Mesothelial cell of epicardium (in vitro differentiated cells): Measurements from ENCODE around the gene AFAP1. TPM values are rescaled to one million over a fixed set of nuclear protein-coding genes. Genes with fewer than 3 reads are reported as not detected.

Experiments
- DNase-seq, 2 experiments: peaks; one replicate each; pipeline ENCODE4 v3.0.0; 2021; ENCODE audit warnings: low spot score in 2 of 2; ENCODE audit not compliant: unreplicated experiment in 2 of 2
- H3K27ac Mint-ChIP-seq: 2 replicates; pipeline ENCODE4 v1.8.0; 2021; ENCODE audit warnings: mixed read lengths
- H3K27me3 Mint-ChIP-seq: 2 replicates; pipeline ENCODE4 v1.8.0; 2021; ENCODE audit warnings: low read depth, mixed read lengths
- H3K36me3 Mint-ChIP-seq: 2 replicates; pipeline ENCODE4 v1.8.0; 2021; ENCODE audit warnings: mixed read lengths
- H3K4me1 Mint-ChIP-seq: 2 replicates; pipeline ENCODE4 v1.8.0; 2021; ENCODE audit warnings: mixed read lengths
- H3K4me3 Mint-ChIP-seq: 2 replicates; pipeline ENCODE4 v1.8.0; 2021; ENCODE audit warnings: mild to moderate bottlenecking, moderate library complexity, mixed read lengths
- H3K9me3 Mint-ChIP-seq: 2 replicates; pipeline ENCODE4 v1.8.0; 2021; ENCODE audit warnings: mixed read lengths
- total RNA-seq: library from RNA; stranded (reverse); gene quantifications from 3 replicates; pipeline ENCODE4 v1.2.1, GENCODE V29; 2021
- TF ChIP-seq, protein P1 (sequence below): fragments of 200-600 bp; sonication (generic); IDR thresholded peaks from one replicate; pipeline ENCODE4 v1.5.0; 2021; ENCODE audit warnings: antibody characterized with exemption; ENCODE audit not compliant: unreplicated experiment

The AFAP1 gene
- total RNA-seq, 1 donor from 2014 or later, result 82.4 TPM

DNA sequence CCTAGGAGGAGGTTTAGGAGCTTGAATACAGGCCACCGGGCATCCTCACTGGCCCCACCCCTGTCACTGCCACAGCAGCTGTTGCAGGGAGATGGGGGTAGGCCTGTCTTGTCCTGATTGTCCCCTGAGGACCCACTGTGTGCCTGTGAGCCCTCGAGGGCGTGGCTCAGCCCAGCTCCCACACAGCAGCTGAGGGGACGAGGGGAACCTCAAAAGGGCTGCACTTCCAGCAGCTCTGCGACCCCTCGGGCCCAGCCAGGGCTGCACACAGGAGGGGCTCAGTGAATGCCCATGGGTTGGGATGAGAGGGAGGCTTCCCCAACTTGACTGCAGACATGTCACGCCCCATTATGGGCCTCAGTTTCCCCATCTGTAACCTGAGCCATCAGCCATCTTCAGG is 225.9 kb downstream of the AFAP1 start:
- no peaks in the 10 kb centered on the region for H3K36me3 Mint-ChIP-seq
- no peaks in the 10 kb centered on the region for H3K4me1 Mint-ChIP-seq
- no peaks in the 10 kb centered on the region for H3K9me3 Mint-ChIP-seq
- no peak for DNase-seq
- TF ChIP-seq, protein P1, sequence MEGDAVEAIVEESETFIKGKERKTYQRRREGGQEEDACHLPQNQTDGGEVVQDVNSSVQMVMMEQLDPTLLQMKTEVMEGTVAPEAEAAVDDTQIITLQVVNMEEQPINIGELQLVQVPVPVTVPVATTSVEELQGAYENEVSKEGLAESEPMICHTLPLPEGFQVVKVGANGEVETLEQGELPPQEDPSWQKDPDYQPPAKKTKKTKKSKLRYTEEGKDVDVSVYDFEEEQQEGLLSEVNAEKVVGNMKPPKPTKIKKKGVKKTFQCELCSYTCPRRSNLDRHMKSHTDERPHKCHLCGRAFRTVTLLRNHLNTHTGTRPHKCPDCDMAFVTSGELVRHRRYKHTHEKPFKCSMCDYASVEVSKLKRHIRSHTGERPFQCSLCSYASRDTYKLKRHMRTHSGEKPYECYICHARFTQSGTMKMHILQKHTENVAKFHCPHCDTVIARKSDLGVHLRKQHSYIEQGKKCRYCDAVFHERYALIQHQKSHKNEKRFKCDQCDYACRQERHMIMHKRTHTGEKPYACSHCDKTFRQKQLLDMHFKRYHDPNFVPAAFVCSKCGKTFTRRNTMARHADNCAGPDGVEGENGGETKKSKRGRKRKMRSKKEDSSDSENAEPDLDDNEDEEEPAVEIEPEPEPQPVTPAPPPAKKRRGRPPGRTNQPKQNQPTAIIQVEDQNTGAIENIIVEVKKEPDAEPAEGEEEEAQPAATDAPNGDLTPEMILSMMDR, result no peak
- peaks cover 25% of the 10 kb centered on the region for H3K27me3 Mint-ChIP-seq
- H3K4me3 Mint-ChIP-seq, result no peak overlapping the region
- no peak overlapping the region for H3K27ac Mint-ChIP-seq

GRCh38 chr4:7712021-7712671 is 227.5 kb downstream of the AFAP1 start:
- Mint-ChIP-seq H3K27me3 (peaks cover 9% of the 10 kb centered on the region), H3K9me3 (no peaks in the 10 kb centered on the region), H3K36me3 (no peaks in the 10 kb centered on the region), H3K4me1 (no peaks in the 10 kb centered on the region), H3K27ac (no peak overlapping the region), H3K4me3 (no peak overlapping the region)
- no peak for DNase-seq
- TF ChIP-seq, protein P1, result no peak

DNA sequence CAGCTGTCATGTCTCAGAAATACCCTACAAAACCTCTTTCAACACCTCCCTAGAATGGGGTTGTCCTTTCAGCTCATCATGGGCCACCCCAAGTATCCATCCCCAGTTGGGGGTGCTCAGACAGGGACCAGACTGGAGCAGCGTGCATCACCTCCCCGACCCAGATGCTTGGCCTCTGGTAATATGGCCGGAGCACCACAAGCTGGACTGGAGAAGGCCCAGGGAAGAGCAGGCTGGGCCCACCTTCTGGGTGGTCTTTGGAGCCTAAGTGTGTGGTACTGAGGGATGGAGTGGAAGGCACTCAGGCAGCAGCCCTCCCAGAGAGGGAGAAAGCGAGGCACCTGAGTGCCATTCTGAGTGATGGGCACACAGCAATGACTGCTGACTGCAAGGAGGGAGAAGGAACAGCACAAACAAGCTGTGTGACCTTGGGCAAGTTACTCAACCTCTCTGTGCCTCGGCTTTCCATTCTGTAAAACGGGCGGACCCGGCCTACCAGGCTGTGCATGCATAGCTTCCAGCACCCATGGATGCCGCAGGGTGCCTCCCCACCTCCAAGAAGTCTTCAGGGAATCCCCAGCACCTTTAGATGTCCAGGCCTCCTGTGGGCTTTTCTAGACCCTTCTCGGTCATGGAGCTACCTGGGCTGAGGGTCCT is 228.2 kb downstream of the AFAP1 start:
- H3K4me3 Mint-ChIP-seq, result no peak overlapping the region
- no peaks in the 10 kb centered on the region for H3K36me3 Mint-ChIP-seq
- no peak overlapping the region for H3K27ac Mint-ChIP-seq
- no peaks in the 10 kb centered on the region for H3K9me3 Mint-ChIP-seq
- no peak for DNase-seq
- H3K4me1 Mint-ChIP-seq, result no peaks in the 10 kb centered on the region
- H3K27me3 Mint-ChIP-seq, result peaks cover 4% of the 10 kb centered on the region
- TF ChIP-seq, protein P1, result no peak

- H3K27me3 Mint-ChIP-seq, result no peaks in the 10 kb centered on the region
- no peak overlapping the region for H3K27ac Mint-ChIP-seq
- TF ChIP-seq, protein P1, result no peak
- no peak overlapping the region for H3K4me3 Mint-ChIP-seq
- no peaks in the 10 kb centered on the region for H3K4me1 Mint-ChIP-seq
- DNase-seq, result no peak
- no peaks in the 10 kb centered on the region for H3K9me3 Mint-ChIP-seq
- H3K36me3 Mint-ChIP-seq, result no peaks in the 10 kb centered on the region
Observed at GRCh38 chr4:7710576-7711306, 228.9 kb downstream of the AFAP1 start.

DNA sequence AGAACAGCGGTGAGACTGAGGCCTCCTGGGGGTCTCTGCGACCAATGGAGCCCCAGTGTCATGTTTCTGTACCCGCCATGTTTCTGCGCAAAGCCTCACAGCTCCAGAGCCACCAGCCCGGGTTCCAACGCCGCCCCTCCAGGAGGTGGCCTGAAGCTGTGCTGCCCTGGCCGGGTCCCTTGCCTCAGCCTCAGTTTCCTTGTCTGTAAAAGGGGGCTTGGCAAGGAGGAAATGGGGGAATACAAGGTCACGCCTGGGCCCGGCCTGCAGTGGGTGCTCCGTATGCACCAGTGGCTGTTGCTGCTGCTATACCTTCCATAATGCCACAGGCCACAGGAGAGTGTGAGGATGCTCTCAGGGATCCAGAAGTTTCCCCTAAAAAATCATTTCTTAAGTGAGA is 229.5 kb downstream of the AFAP1 start:
- Mint-ChIP-seq H3K9me3 (no peaks in the 10 kb centered on the region), H3K4me1 (no peaks in the 10 kb centered on the region), H3K4me3 (no peak overlapping the region), H3K27ac (no peak overlapping the region), H3K27me3 (no peaks in the 10 kb centered on the region), H3K36me3 (no peaks in the 10 kb centered on the region)
- TF ChIP-seq, protein P1, result no peak
- no peak for DNase-seq
